HepG2 (cell line): Measurements from ENCODE around the gene SLC28A1.

Experiments used
- CTCF ChIP-seq: sonication (generic); formaldehyde crosslinking; IDR thresholded peaks from 2 replicates; pipeline ENCODE4 v1.5.0; 2020; ENCODE audit warnings: mild to moderate bottlenecking, missing genetic modification reagents, moderate library complexity
- FIP1L1 ChIP-seq: fragments of 200-400 bp; formaldehyde crosslinking; IDR thresholded peaks from 2 replicates; pipeline ENCODE4 v1.6.1; 2018; ENCODE audit warnings: low read depth, mild to moderate bottlenecking, low read length, moderate library complexity, borderline replicate concordance; ENCODE audit not compliant: insufficient read depth
- MAX ChIP-seq: IDR thresholded peaks from 2 replicates; pipeline ENCODE4 v1.6.1; 2012; ENCODE audit warnings: inconsistent platforms
- SETDB1 ChIP-seq: sonication (generic); formaldehyde crosslinking; IDR thresholded peaks from 2 replicates; pipeline ENCODE4 v1.5.1; 2020; ENCODE audit warnings: missing genetic modification reagents, mild to moderate bottlenecking, borderline replicate concordance
- USF2 ChIP-seq, 2 experiments: sonication (generic) in 1 of 2; formaldehyde crosslinking in 1 of 2; IDR thresholded peaks; 2 replicates each; pipeline versions ENCODE4 v1.5.1 to v1.6.1; 2011 to 2020; ENCODE audit warnings: borderline replicate concordance in 1 of 2, low read depth in 1 of 2, low read length in 1 of 2, mild to moderate bottlenecking in 1 of 2, missing genetic modification reagents in 1 of 2, moderate library complexity in 1 of 2
- ZNF253 ChIP-seq: sonication (generic); formaldehyde crosslinking; IDR thresholded peaks from 2 replicates; pipeline ENCODE4 v1.8.0; 2022; ENCODE audit warnings: mild to moderate bottlenecking, missing genetic modification reagents, borderline replicate concordance
- TF ChIP-seq, protein P1 (sequence below): IDR thresholded peaks from 2 replicates; pipeline ENCODE4 v1.6.1; 2012; ENCODE audit warnings: low read length, improper control_type of control experiment
- TF ChIP-seq, protein P2 (sequence below): sonication (generic); formaldehyde crosslinking; IDR thresholded peaks from 2 replicates; pipeline ENCODE4 v1.9.0; 2021; ENCODE audit warnings: missing genetic modification reagents, mild to moderate bottlenecking, borderline replicate concordance
- TF ChIP-seq, protein P3 (sequence below): sonication (generic); formaldehyde crosslinking; IDR thresholded peaks from one replicate; pipeline ENCODE4 v1.5.1; 2020; ENCODE audit warnings: mild to moderate bottlenecking, missing genetic modification reagents; ENCODE audit errors: not compliant biosample characterization

- TF ChIP-seq USF2 (IDR thresholded peaks at IDR 0.05; ENCODE audit: low read depth, low read length) (no peak), USF2 (CRISPR knock-in tag; IDR thresholded peaks at IDR 0.05; ENCODE audit: borderline replicate concordance) (no peak), FIP1L1 (no peak), ZNF253 (CRISPR knock-in tag) (no peak), CTCF (CRISPR knock-in tag) (no peak), MAX (no peak), SETDB1 (CRISPR knock-in tag) (no peak)
- TF ChIP-seq, protein P1, sequence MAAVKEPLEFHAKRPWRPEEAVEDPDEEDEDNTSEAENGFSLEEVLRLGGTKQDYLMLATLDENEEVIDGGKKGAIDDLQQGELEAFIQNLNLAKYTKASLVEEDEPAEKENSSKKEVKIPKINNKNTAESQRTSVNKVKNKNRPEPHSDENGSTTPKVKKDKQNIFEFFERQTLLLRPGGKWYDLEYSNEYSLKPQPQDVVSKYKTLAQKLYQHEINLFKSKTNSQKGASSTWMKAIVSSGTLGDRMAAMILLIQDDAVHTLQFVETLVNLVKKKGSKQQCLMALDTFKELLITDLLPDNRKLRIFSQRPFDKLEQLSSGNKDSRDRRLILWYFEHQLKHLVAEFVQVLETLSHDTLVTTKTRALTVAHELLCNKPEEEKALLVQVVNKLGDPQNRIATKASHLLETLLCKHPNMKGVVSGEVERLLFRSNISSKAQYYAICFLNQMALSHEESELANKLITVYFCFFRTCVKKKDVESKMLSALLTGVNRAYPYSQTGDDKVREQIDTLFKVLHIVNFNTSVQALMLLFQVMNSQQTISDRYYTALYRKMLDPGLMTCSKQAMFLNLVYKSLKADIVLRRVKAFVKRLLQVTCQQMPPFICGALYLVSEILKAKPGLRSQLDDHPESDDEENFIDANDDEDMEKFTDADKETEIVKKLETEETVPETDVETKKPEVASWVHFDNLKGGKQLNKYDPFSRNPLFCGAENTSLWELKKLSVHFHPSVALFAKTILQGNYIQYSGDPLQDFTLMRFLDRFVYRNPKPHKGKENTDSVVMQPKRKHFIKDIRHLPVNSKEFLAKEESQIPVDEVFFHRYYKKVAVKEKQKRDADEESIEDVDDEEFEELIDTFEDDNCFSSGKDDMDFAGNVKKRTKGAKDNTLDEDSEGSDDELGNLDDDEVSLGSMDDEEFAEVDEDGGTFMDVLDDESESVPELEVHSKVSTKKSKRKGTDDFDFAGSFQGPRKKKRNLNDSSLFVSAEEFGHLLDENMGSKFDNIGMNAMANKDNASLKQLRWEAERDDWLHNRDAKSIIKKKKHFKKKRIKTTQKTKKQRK = no peak
- TF ChIP-seq, protein P2, sequence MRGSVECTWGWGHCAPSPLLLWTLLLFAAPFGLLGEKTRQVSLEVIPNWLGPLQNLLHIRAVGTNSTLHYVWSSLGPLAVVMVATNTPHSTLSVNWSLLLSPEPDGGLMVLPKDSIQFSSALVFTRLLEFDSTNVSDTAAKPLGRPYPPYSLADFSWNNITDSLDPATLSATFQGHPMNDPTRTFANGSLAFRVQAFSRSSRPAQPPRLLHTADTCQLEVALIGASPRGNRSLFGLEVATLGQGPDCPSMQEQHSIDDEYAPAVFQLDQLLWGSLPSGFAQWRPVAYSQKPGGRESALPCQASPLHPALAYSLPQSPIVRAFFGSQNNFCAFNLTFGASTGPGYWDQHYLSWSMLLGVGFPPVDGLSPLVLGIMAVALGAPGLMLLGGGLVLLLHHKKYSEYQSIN (CRISPR knock-in tag) = no peak
- TF ChIP-seq, protein P3, sequence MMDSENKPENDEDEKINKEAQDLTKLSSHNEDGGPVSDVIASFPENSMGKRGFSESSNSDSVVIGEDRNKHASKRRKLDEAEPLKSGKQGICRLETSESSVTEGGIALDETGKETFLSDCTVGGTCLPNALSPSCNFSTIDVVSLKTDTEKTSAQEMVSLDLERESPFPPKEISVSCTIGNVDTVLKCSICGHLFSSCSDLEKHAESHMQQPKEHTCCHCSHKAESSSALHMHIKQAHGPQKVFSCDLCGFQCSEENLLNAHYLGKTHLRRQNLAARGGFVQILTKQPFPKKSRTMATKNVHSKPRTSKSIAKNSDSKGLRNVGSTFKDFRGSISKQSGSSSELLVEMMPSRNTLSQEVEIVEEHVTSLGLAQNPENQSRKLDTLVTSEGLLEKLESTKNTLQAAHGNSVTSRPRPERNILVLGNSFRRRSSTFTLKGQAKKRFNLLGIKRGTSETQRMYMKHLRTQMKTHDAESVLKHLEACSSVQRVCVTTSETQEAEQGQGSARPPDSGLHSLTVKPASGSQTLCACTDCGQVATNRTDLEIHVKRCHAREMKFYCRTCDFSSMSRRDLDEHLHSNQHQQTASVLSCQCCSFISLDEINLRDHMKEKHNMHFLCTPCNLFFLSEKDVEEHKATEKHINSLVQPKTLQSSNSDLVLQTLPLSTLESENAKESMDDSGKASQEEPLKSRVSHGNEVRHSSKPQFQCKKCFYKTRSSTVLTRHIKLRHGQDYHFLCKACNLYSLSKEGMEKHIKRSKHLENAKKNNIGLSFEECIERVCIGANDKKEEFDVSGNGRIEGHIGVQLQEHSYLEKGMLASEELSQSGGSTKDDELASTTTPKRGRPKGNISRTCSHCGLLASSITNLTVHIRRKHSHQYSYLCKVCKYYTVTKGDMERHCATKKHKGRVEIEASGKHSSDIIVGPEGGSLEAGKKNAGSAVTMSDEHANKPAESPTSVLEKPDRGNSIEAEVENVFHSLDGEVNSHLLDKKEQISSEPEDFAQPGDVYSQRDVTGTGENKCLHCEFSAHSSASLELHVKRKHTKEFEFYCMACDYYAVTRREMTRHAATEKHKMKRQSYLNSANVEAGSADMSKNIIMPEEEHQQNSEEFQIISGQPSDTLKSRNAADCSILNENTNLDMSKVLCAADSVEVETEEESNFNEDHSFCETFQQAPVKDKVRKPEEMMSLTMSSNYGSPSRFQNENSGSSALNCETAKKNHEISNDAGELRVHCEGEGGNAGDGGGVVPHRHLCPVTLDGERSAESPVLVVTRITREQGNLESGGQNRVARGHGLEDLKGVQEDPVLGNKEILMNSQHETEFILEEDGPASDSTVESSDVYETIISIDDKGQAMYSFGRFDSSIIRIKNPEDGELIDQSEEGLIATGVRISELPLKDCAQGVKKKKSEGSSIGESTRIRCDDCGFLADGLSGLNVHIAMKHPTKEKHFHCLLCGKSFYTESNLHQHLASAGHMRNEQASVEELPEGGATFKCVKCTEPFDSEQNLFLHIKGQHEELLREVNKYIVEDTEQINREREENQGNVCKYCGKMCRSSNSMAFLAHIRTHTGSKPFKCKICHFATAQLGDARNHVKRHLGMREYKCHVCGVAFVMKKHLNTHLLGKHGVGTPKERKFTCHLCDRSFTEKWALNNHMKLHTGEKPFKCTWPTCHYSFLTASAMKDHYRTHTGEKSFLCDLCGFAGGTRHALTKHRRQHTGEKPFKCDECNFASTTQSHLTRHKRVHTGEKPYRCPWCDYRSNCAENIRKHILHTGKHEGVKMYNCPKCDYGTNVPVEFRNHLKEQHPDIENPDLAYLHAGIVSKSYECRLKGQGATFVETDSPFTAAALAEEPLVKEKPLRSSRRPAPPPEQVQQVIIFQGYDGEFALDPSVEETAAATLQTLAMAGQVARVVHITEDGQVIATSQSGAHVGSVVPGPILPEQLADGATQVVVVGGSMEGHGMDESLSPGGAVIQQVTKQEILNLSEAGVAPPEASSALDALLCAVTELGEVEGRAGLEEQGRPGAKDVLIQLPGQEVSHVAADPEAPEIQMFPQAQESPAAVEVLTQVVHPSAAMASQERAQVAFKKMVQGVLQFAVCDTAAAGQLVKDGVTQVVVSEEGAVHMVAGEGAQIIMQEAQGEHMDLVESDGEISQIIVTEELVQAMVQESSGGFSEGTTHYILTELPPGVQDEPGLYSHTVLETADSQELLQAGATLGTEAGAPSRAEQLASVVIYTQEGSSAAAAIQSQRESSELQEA (CRISPR knock-in tag) = no peak
Measured at GRCh38 chr15:84960391-84961113, 76.1 kb downstream of the SLC28A1 start.
